GM23338 (cell line): ENCODE data around the gene RXRB. TPM values are rescaled to one million over a fixed set of nuclear protein-coding genes. Genes with fewer than 3 reads are reported as not detected.

Experiments used
- ATAC-seq: fragments of 200-7000 bp; cut with Tn5 transposase; 3 replicates; pipeline ENCODE4 v1.9.1; 2020
- DNase-seq: peaks from one replicate; pipeline ENCODE4 v3.0.0-alpha.2; 2015; ENCODE audit warnings: low spot score
- H2AFZ ChIP-seq: fragments of 200-600 bp; sonication (generic); 2 replicates; pipeline ENCODE4 v1.8.0; 2016; ENCODE audit warnings: antibody characterized with exemption, mild to moderate bottlenecking, moderate library complexity
- H3F3A ChIP-seq: fragments of 200-600 bp; sonication (generic); replicated peaks from 2 replicates; pipeline ENCODE4 v1.8.0; 2017; ENCODE audit warnings: antibody characterized with exemption, mixed run types, low read depth
- H3K27ac ChIP-seq: fragments of 200-600 bp; sonication (generic); 2 replicates; pipeline ENCODE4 v1.6.1; 2016; ENCODE audit warnings: low read depth
- H3K27me3 ChIP-seq: fragments of 200-600 bp; sonication (generic); 2 replicates; pipeline ENCODE4 v1.8.0; 2016; ENCODE audit warnings: mild to moderate bottlenecking, mixed run types, moderate library complexity; ENCODE audit not compliant: insufficient read depth
- H3K36me3 ChIP-seq: fragments of 200-600 bp; sonication (generic); 2 replicates; pipeline ENCODE4 v1.8.0; 2016; ENCODE audit warnings: mild to moderate bottlenecking; ENCODE audit not compliant: insufficient read depth
- H3K4me1 ChIP-seq: fragments of 200-600 bp; sonication (generic); 2 replicates; pipeline ENCODE4 v1.8.0; 2016; ENCODE audit warnings: mild to moderate bottlenecking, moderate library complexity; ENCODE audit not compliant: insufficient read depth
- H3K4me2 ChIP-seq: fragments of 200-600 bp; sonication (generic); 2 replicates; pipeline ENCODE4 v1.7.1; 2017; ENCODE audit warnings: mixed run types
- H3K4me3 ChIP-seq: fragments of 200-600 bp; sonication (generic); 2 replicates; pipeline ENCODE4 v1.6.1; 2016; ENCODE audit warnings: mixed run types
- H3K79me2 ChIP-seq: fragments of 200-600 bp; sonication (generic); replicated peaks from 2 replicates; pipeline ENCODE4 v1.8.0; 2017; ENCODE audit warnings: mild to moderate bottlenecking; ENCODE audit not compliant: insufficient read depth
- H3K9me2 ChIP-seq: fragments of 200-600 bp; sonication (generic); 2 replicates; pipeline ENCODE4 v1.8.0; 2017; ENCODE audit not compliant: insufficient read depth
- H4K20me1 ChIP-seq: fragments of 200-600 bp; sonication (generic); replicated peaks from 2 replicates; pipeline ENCODE4 v1.8.0; 2017; ENCODE audit warnings: mild to moderate bottlenecking; ENCODE audit not compliant: insufficient read depth
- H3K27ac Mint-ChIP-seq: 2 replicates; pipeline ENCODE4 v1.8.0; 2020; ENCODE audit warnings: inconsistent platforms, mild to moderate bottlenecking, moderate library complexity, mixed read lengths
- H3K27me3 Mint-ChIP-seq: 3 replicates; pipeline ENCODE4 v1.8.0; 2022; ENCODE audit warnings: low read depth, mild to moderate bottlenecking, moderate library complexity, mixed read lengths, inconsistent platforms; ENCODE audit not compliant: insufficient read depth, poor library complexity
- H3K36me3 Mint-ChIP-seq: 3 replicates; pipeline ENCODE4 v1.8.0; 2021; ENCODE audit warnings: low read depth, mild to moderate bottlenecking, inconsistent platforms, moderate library complexity, mixed read lengths
- H3K4me1 Mint-ChIP-seq: 3 replicates; pipeline ENCODE4 v1.8.0; 2020; ENCODE audit warnings: mild to moderate bottlenecking, inconsistent platforms, mixed read lengths
- H3K4me3 Mint-ChIP-seq: 3 replicates; pipeline ENCODE4 v1.8.0; 2021; ENCODE audit warnings: moderate library complexity, mild to moderate bottlenecking, inconsistent platforms, mixed read lengths
- H3K9me3 Mint-ChIP-seq: 3 replicates; pipeline ENCODE4 v1.8.0; 2020; ENCODE audit warnings: moderate library complexity, mild to moderate bottlenecking, inconsistent platforms, mixed read lengths
- CREB1 ChIP-seq: fragments of 250-450 bp; sonication (Bioruptor Pico); IDR thresholded peaks from 2 replicates; pipeline ENCODE4 v1.5.0; 2020; ENCODE audit warnings: low read depth, mild to moderate bottlenecking, moderate library complexity
- EZH2 ChIP-seq: fragments of 200-600 bp; sonication (generic); IDR thresholded peaks from one replicate; pipeline ENCODE4 v1.8.0; 2017; ENCODE audit warnings: antibody characterized with exemption, mild to moderate bottlenecking, low read depth; ENCODE audit not compliant: unreplicated experiment
- EZH2phosphoT487 ChIP-seq: fragments of 200-600 bp; sonication (generic); IDR thresholded peaks from one replicate; pipeline ENCODE4 v1.8.1; 2018; ENCODE audit warnings: antibody characterized with exemption; ENCODE audit not compliant: unreplicated experiment
- JUNB ChIP-seq: IDR thresholded peaks from one replicate; pipeline ENCODE4 v1.6.1; 2016; ENCODE audit warnings: antibody characterized with exemption; ENCODE audit not compliant: unreplicated experiment
- NANOG ChIP-seq: IDR thresholded peaks from 2 replicates; pipeline ENCODE4 v1.6.1; 2016; ENCODE audit warnings: antibody characterized with exemption, borderline replicate concordance
- POLR2AphosphoS5 ChIP-seq: IDR thresholded peaks from 2 replicates; pipeline ENCODE4 v1.6.1; 2016; ENCODE audit warnings: antibody characterized with exemption, low read depth
- STAT1 ChIP-seq: IDR thresholded peaks from one replicate; pipeline ENCODE4 v1.6.1; 2016; ENCODE audit warnings: antibody characterized with exemption; ENCODE audit not compliant: unreplicated experiment
- polyA plus RNA-seq: library from polyadenylated mRNA; unstranded; fragments of >200 nt; fragmentation: Nextera tagmentation; extraction: Ambion mirVana; gene quantifications from 2 replicates; pipeline ENCODE4 v1.2.1, GENCODE V29; 2016
- total RNA-seq: library from RNA; depleted of rRNA; stranded (reverse); fragments of >200 nt; shearing (Covaris generic); gene quantifications from 2 replicates; pipeline ENCODE4 v1.2.3, GENCODE V29; 2014
- TF ChIP-seq, protein P1 (sequence below), 2 experiments: fragments of 200-600 bp in 1 of 2; sonication (generic) in 1 of 2; conservative IDR thresholded peaks; 2 replicates each; pipeline versions ENCODE4 v1.5.1 to v1.6.1; 2016 to 2017; ENCODE audit warnings: antibody characterized with exemption in 2 of 2, low read depth in 2 of 2, mild to moderate bottlenecking in 2 of 2, moderate library complexity in 1 of 2
- TF ChIP-seq, protein P2 (sequence below): IDR thresholded peaks from 2 replicates; pipeline ENCODE4 v1.6.1; 2016; ENCODE audit warnings: antibody characterized with exemption
- TF ChIP-seq, protein P3 (sequence below): IDR thresholded peaks from one replicate; pipeline ENCODE4 v1.6.1; 2018; ENCODE audit warnings: antibody characterized with exemption; ENCODE audit not compliant: unreplicated experiment

RXRB gene
- total and polyA plus RNA-seq, 2 experiments from 2014 or later: 6.9 to 11.6 TPM

DNA sequence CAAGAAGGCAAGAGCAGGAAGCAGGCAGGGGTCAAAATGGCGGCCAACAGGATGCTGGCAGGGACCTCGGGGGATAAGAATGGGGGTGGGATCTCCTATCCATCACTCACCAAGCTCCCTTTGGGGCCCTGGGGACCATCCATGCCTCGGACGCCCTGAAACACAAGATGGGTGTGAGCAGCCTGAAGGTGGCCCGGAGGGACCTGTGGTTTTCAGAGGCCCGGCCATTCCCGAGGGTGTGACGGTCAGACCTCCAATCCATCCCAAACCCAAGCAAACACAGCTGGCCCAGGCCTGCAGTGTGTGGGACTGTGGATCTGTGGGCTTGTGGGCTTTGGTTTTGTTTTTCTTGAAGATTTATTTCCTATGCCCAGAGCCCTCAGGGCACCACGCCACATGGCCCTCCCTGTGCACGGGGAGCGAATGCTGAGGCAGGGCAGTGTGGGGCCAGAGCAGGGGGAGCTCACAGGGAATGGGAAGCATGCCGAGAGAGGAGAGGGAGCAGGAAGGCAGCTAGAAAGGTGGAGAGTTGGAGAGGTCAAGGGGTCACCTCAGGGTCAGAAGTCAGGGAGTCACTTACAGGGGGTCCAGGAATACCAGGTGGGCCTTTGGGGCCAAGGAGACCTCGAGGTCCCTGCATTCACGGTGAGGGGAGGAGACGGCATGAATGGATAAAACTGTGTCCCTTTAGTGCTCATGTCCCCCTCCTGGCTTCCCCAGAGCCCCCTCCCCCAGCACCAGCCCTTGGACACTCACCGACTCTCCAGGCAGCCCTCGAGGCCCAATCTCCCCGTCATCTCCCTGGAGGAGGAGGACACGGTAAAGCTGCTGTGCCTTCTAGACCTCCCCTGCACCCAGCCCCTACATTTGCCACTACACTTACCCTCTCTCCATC is 22.7 kb downstream of the RXRB start:
- no peak for TF ChIP-seq STAT1
- TF ChIP-seq NANOG: no peak
- no peak for TF ChIP-seq POLR2AphosphoS5
- ATAC-seq (no peak), DNase-seq (no peak)
- Histone ChIP-seq H3K4me1 (no peaks in the 10 kb centered on the region; the same call in 1 of the 2 replicates), H3K79me2 (no peaks in the 10 kb centered on the region), H3K27me3 (no peaks in the 10 kb centered on the region), H3F3A (no peaks in the 10 kb centered on the region), H3K36me3 (no peaks in the 10 kb centered on the region), H3K4me3 (no peak overlapping the region), H3K4me2 (no peak overlapping the region), H2AFZ (no peak overlapping the region), H3K27ac (no peak overlapping the region), H4K20me1 (no peaks in the 10 kb centered on the region), H3K9me2 (no peaks in the 10 kb centered on the region)
- H3K4me3 Mint-ChIP-seq: no peak overlapping the region
- H3K27ac Mint-ChIP-seq: no peak overlapping the region
- H3K36me3 Mint-ChIP-seq: no peaks in the 10 kb centered on the region
- peaks cover 1% of the 10 kb centered on the region for H3K4me1 Mint-ChIP-seq
- peaks cover 15% of the 10 kb centered on the region for H3K27me3 Mint-ChIP-seq
- H3K9me3 Mint-ChIP-seq: no peaks in the 10 kb centered on the region

DNA sequence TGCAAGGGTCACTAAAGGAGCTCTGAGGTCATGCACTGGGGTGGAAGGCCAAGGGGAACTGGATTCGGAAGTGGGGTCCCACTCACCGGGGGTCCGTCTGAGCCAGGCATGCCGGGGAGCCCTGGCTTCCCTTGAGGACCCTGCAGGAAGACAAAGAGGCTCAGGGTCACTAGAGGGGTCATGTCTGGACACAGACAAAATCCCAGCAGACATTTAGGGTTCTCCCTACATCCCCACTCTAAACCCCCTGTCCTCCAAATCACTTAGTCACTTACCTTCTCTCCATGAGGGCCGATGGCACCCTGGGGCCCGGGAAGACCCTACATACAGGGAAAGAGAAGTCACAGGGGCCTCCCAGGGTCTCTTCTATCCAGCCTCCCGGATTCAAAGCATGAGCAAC is 23.6 kb downstream of the RXRB start:
- H3K4me3 ChIP-seq: no peak overlapping the region
- Mint-ChIP-seq H3K4me1 (peaks cover 6% of the 10 kb centered on the region), H3K36me3 (no peaks in the 10 kb centered on the region), H3K4me3 (no peak overlapping the region), H3K9me3 (no peaks in the 10 kb centered on the region), H3K27me3 (peaks cover 17% of the 10 kb centered on the region), H3K27ac (no peak overlapping the region)
- no peaks in the 10 kb centered on the region; the same call in 1 of the 2 replicates for H3K4me1 ChIP-seq
- no peaks in the 10 kb centered on the region for H3F3A ChIP-seq
- DNase-seq (no peak), ATAC-seq (no peak)
- H3K79me2 ChIP-seq: no peaks in the 10 kb centered on the region
- H3K27ac ChIP-seq: no peak overlapping the region
- H4K20me1 ChIP-seq: no peaks in the 10 kb centered on the region
- H2AFZ ChIP-seq: no peak overlapping the region
- H3K4me2 ChIP-seq: no peak overlapping the region
- H3K27me3 ChIP-seq: no peaks in the 10 kb centered on the region
- no peaks in the 10 kb centered on the region for H3K9me2 ChIP-seq
- no peaks in the 10 kb centered on the region for H3K36me3 ChIP-seq
- TF ChIP-seq JUNB: no peak
- TF ChIP-seq POLR2AphosphoS5: no peak
- no peak for TF ChIP-seq CREB1 (CRISPR knock-in tag)
- no peak for TF ChIP-seq EZH2phosphoT487
- TF ChIP-seq NANOG: no peak
- TF ChIP-seq, protein P1, sequence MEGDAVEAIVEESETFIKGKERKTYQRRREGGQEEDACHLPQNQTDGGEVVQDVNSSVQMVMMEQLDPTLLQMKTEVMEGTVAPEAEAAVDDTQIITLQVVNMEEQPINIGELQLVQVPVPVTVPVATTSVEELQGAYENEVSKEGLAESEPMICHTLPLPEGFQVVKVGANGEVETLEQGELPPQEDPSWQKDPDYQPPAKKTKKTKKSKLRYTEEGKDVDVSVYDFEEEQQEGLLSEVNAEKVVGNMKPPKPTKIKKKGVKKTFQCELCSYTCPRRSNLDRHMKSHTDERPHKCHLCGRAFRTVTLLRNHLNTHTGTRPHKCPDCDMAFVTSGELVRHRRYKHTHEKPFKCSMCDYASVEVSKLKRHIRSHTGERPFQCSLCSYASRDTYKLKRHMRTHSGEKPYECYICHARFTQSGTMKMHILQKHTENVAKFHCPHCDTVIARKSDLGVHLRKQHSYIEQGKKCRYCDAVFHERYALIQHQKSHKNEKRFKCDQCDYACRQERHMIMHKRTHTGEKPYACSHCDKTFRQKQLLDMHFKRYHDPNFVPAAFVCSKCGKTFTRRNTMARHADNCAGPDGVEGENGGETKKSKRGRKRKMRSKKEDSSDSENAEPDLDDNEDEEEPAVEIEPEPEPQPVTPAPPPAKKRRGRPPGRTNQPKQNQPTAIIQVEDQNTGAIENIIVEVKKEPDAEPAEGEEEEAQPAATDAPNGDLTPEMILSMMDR (conservative IDR thresholded peaks at IDR 0.05; ENCODE audit: low read depth in 2 of 2): no peak
- no peak for TF ChIP-seq EZH2
- TF ChIP-seq, protein P2, sequence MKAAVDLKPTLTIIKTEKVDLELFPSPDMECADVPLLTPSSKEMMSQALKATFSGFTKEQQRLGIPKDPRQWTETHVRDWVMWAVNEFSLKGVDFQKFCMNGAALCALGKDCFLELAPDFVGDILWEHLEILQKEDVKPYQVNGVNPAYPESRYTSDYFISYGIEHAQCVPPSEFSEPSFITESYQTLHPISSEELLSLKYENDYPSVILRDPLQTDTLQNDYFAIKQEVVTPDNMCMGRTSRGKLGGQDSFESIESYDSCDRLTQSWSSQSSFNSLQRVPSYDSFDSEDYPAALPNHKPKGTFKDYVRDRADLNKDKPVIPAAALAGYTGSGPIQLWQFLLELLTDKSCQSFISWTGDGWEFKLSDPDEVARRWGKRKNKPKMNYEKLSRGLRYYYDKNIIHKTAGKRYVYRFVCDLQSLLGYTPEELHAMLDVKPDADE: no peak
- TF ChIP-seq, protein P3, sequence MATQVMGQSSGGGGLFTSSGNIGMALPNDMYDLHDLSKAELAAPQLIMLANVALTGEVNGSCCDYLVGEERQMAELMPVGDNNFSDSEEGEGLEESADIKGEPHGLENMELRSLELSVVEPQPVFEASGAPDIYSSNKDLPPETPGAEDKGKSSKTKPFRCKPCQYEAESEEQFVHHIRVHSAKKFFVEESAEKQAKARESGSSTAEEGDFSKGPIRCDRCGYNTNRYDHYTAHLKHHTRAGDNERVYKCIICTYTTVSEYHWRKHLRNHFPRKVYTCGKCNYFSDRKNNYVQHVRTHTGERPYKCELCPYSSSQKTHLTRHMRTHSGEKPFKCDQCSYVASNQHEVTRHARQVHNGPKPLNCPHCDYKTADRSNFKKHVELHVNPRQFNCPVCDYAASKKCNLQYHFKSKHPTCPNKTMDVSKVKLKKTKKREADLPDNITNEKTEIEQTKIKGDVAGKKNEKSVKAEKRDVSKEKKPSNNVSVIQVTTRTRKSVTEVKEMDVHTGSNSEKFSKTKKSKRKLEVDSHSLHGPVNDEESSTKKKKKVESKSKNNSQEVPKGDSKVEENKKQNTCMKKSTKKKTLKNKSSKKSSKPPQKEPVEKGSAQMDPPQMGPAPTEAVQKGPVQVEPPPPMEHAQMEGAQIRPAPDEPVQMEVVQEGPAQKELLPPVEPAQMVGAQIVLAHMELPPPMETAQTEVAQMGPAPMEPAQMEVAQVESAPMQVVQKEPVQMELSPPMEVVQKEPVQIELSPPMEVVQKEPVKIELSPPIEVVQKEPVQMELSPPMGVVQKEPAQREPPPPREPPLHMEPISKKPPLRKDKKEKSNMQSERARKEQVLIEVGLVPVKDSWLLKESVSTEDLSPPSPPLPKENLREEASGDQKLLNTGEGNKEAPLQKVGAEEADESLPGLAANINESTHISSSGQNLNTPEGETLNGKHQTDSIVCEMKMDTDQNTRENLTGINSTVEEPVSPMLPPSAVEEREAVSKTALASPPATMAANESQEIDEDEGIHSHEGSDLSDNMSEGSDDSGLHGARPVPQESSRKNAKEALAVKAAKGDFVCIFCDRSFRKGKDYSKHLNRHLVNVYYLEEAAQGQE: no peak
